Heart left ventricle (tissue), 13 donors: ENCODE results near the gene EPHX1.

ENCODE experiments used
- CTCF ChIP-seq, 12 donors: fragments of 200-600 bp; sonication (generic) in 4 of 12; IDR thresholded peaks; one replicate each; pipeline versions ENCODE4 v1.5.0 to v1.8.0; 2018 to 2022; ENCODE audit warnings: antibody characterized with exemption in 12 of 12, mild to moderate bottlenecking in 5 of 12
- POLR2A ChIP-seq, 2 donors: fragments of 450-650 bp; IDR thresholded peaks; one replicate each; pipeline ENCODE4 v1.6.1; 2017; ENCODE audit warnings: antibody characterized with exemption in 2 of 2, mild to moderate bottlenecking in 2 of 2, moderate library complexity in 2 of 2
- donor health status: ischemic (EF 13 %, LVEDD 7.1; RV severe dilation, severe dysfunction).
- donor health status: DM: no; HTN: yes; CAD: no.
- donor health status: DM: no; HTN: no; CAD: no.
- donor health status: ischemic (EF 25% LVEDD 6.9; RV normal size, moderate dysfunction).
- donor health status: ischemic (EF 25% LVEDD 5.7; RV mildly dilated, moderate dysfunction).
- donor health status: ischemic (EF 35%, LVEDD 5.7; RV mildly dilated, moderate dysfunction).
- donor health status: nonischemic (EF 11% LVEDD 7.7; RV severe dilation, severe dysfunction).
- donor health status: DM: yes; HTN: yes; CAD: no.
- donor health status: PGD.
- donor health status: ischemic (EF 29% LVEDD 5.4; RV normal size, mild dysfunction).
- donor health status: nonischemic (EF 23%, LVEDD 6.1; RV moderate dilation, normal function).

- TF ChIP-seq CTCF (IDR thresholded peaks at IDR 0.05) (no peak), POLR2A (IDR thresholded peaks at IDR 0.05) (no peak)
These were observed 47.3 kb downstream of the EPHX1 start for GRCh38 chr1:225857256-225857655.
